SK-N-SH (cell line): Measurements from ENCODE around the gene MAD1L1. TPM values are rescaled to one million over a fixed set of nuclear protein-coding genes. Genes with fewer than 3 reads are reported as not detected.

ENCODE experiments used
- CTCF ChIA-PET: fragments of 300-600, 350-600 bp; formaldehyde crosslinking; extraction: SDS; loops from one replicate; lab custom pipeline; 2021; lab: Yijun Ruan, JAX
- POLR2A ChIA-PET: fragments of 350-600 bp; sonication (Branson Sonifier 250); formaldehyde crosslinking; extraction: SDS; loops from one replicate; lab custom pipeline; 2020; ENCODE audit warnings: antibody characterized with exemption, inconsistent platforms; lab: Yijun Ruan, JAX
- DNase-seq: peaks from one replicate; pipeline ENCODE4 v3.0.0; 2012
- H2AFZ ChIP-seq: fragments of 200-600 bp; sonication (generic); 2 replicates; pipeline ENCODE4 v1.8.1; 2016; ENCODE audit warnings: antibody characterized with exemption, mild to moderate bottlenecking, low read depth
- H3F3A ChIP-seq: fragments of 200-600 bp; sonication (generic); replicated peaks from 2 replicates; pipeline ENCODE3; 2016; ENCODE audit warnings: antibody characterized with exemption, mild to moderate bottlenecking; ENCODE audit not compliant: insufficient read depth
- H3K27ac ChIP-seq, 2 experiments: fragments of 200-500 bp in 1 of 2; fragments of 200-600 bp in 1 of 2; sonication (Bioruptor generic) in 1 of 2; sonication (generic), shearing (Covaris generic) in 1 of 2; 2 replicates each; pipeline versions ENCODE4 v1.5.1 to v1.6.1; 2014 to 2016; ENCODE audit warnings: low read depth in 2 of 2, inconsistent platforms in 1 of 2, low read length in 1 of 2, mild to moderate bottlenecking in 1 of 2, mixed read lengths in 1 of 2
- H3K27me3 ChIP-seq: fragments of 200-600 bp; sonication (generic), shearing (Covaris generic); 2 replicates; pipeline ENCODE4 v1.6.1; 2016; ENCODE audit warnings: mixed run types; ENCODE audit not compliant: insufficient read depth
- H3K36me3 ChIP-seq, 2 experiments: fragments of 200-500 bp in 1 of 2; fragments of 200-600 bp in 1 of 2; sonication (Bioruptor generic) in 1 of 2; sonication (generic) in 1 of 2; replicated peaks in 1 of 2; 2 replicates each; pipeline versions ENCODE3 to v1.5.1; 2014 to 2016; ENCODE audit warnings: low read length in 1 of 2, mild to moderate bottlenecking in 1 of 2; ENCODE audit not compliant: insufficient read depth in 2 of 2, control insufficient read depth in 1 of 2
- H3K4me1 ChIP-seq, 2 experiments: fragments of 200-500 bp in 1 of 2; fragments of 200-600 bp in 1 of 2; sonication (Bioruptor generic) in 1 of 2; sonication (generic), shearing (Covaris generic) in 1 of 2; 2 replicates each; pipeline versions ENCODE4 v1.5.1 to v1.6.1; 2014 to 2016; ENCODE audit warnings: low read depth in 1 of 2, low read length in 1 of 2, mixed run types in 1 of 2; ENCODE audit not compliant: insufficient read depth in 2 of 2, control insufficient read depth in 1 of 2
- H3K4me2 ChIP-seq: fragments of 200-600 bp; sonication (generic), shearing (Covaris generic); 2 replicates; pipeline ENCODE4 v1.6.1; 2017; ENCODE audit warnings: mixed run types
- H3K4me3 ChIP-seq, 2 experiments: fragments of 200-500 bp in 1 of 2; fragments of 200-600 bp in 1 of 2; sonication (Bioruptor generic) in 1 of 2; sonication (generic), shearing (Covaris generic) in 1 of 2; 2 replicates each; pipeline versions ENCODE4 v1.5.1 to v1.8.1; 2014 to 2016; ENCODE audit warnings: low read depth in 2 of 2, inconsistent platforms in 1 of 2, low read length in 1 of 2, mild to moderate bottlenecking in 1 of 2, mixed read lengths in 1 of 2, moderate library complexity in 1 of 2
- H3K79me2 ChIP-seq: fragments of 200-600 bp; sonication (generic); 2 replicates; pipeline ENCODE4 v1.8.1; 2017; ENCODE audit warnings: mild to moderate bottlenecking; ENCODE audit not compliant: insufficient read depth
- H3K9ac ChIP-seq: fragments of 200-600 bp; sonication (generic); 2 replicates; pipeline ENCODE4 v1.6.1; 2017; ENCODE audit warnings: mixed run types
- H3K9me2 ChIP-seq: fragments of 200-600 bp; sonication (generic); 2 replicates; pipeline ENCODE4 v1.6.1; 2017; ENCODE audit warnings: mixed run types
- H3K9me3 ChIP-seq: fragments of 200-600 bp; sonication (generic); 2 replicates; pipeline ENCODE4 v1.6.1; 2017; ENCODE audit warnings: mixed run types, mild to moderate bottlenecking, moderate library complexity
- H4K20me1 ChIP-seq: fragments of 200-600 bp; sonication (generic); 2 replicates; pipeline ENCODE4 v1.6.1; 2017; ENCODE audit warnings: mild to moderate bottlenecking, mixed run types; ENCODE audit not compliant: insufficient read depth
- CHD2 ChIP-seq: fragments of 150-350 bp; IDR thresholded peaks from 2 replicates; pipeline ENCODE4 v1.6.1; 2018; ENCODE audit warnings: low read length; ENCODE audit not compliant: partially characterized antibody
- ELF1 ChIP-seq: IDR thresholded peaks from 2 replicates; pipeline ENCODE4 v1.4.0; 2012
- EP300 ChIP-seq, 2 experiments: IDR thresholded peaks; 2 replicates each; pipeline versions ENCODE4 v1.4.0 to v1.6.1; 2012; ENCODE audit warnings: borderline replicate concordance in 1 of 2, low read depth in 1 of 2, low read length in 1 of 2
- FOSL2 ChIP-seq: IDR thresholded peaks from 2 replicates; pipeline ENCODE4 v1.4.0; 2012; ENCODE audit warnings: low read depth, mild to moderate bottlenecking, moderate library complexity, borderline replicate concordance
- FOXM1 ChIP-seq: IDR thresholded peaks from 2 replicates; pipeline ENCODE4 v1.4.0; 2012; ENCODE audit warnings: low read depth, mild to moderate bottlenecking
- GATA2 ChIP-seq: sonication (generic); formaldehyde crosslinking; IDR thresholded peaks from 2 replicates; pipeline ENCODE4 v1.5.0; 2020; ENCODE audit warnings: mild to moderate bottlenecking, missing genetic modification reagents
- JUND ChIP-seq: IDR thresholded peaks from 2 replicates; pipeline ENCODE4 v1.4.0; 2012
- MEF2A ChIP-seq: IDR thresholded peaks from 2 replicates; pipeline ENCODE4 v1.4.0; 2012; ENCODE audit warnings: low read depth, borderline replicate concordance
- NRF1 ChIP-seq: IDR thresholded peaks from 2 replicates; pipeline ENCODE4 v1.6.1; 2012; ENCODE audit warnings: low read depth, mild to moderate bottlenecking, low read length
- POLR2AphosphoS5 ChIP-seq: IDR thresholded peaks from 2 replicates; pipeline ENCODE4 v1.6.1; 2012; ENCODE audit warnings: low read depth, low read length
- RCOR1 ChIP-seq: fragments of 150-350 bp; IDR thresholded peaks from 2 replicates; pipeline ENCODE4 v1.6.1; 2017; ENCODE audit warnings: antibody characterized with exemption, low read length
- WGBS: methylation state at CpG from one replicate; pipeline ENCODE4 v1.1.6; 2017; ENCODE audit warnings: low lambda C conversion rate; 5-methylcytosine and 5-hydroxymethylcytosine counted together
- polyA plus RNA-seq, 3 experiments: library from polyadenylated mRNA; depleted of rRNA; stranded (reverse); fragments of >200 nt; gene quantifications; 2 replicates each; pipeline ENCODE4 v1.2.3, GENCODE V29; 2012
- TF ChIP-seq, protein P1 (sequence below): fragments of 150-350 bp; IDR thresholded peaks from 2 replicates; pipeline ENCODE4 v1.6.1; 2016; ENCODE audit warnings: mild to moderate bottlenecking, low read depth, low read length
- TF ChIP-seq, protein P2 (sequence below): IDR thresholded peaks from 2 replicates; pipeline ENCODE4 v1.4.0; 2012; ENCODE audit warnings: low read depth, borderline replicate concordance
- TF ChIP-seq, protein P3 (sequence below): IDR thresholded peaks from 2 replicates; pipeline ENCODE4 v1.4.0; 2012; ENCODE audit warnings: low read depth

MAD1L1 gene
- polyA plus RNA-seq, 1 of the 3 experiments (the other 2 are of a cell fraction) = 46.2 TPM

DNA sequence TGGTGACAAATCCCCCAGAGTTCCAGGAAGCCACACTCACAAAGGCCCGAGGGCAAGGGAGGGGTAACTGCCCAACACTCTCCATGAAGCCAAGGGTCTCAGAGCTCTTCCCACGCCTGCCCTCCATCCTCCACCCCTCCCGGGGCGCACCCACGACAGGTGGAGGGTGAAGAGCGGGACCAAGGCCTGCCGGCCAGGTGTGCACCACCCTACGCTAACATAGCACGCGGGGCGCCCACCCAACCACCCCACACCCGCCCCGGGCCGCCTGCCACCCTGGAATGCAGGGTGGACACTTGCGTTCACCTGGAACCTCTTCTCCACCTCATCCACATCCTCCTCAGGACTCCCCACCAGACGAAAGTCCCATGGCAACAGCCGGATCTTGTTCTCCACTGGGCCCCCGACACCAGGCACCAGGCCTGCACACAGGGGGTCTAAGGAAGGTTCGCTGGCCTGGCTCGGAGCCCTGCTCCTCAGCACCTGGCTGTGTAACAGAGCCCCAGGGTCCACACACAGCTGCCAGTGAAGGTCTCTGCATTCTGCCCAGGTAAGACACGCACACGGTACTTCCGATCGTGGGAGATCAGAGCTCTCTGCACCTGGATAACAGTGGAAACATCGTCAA is 32.7 kb downstream of the MAD1L1 start:
- DNase-seq = peak; percentile 25
- Histone ChIP-seq H3K27me3 (no peaks in the 10 kb centered on the region), H3K27ac (no peak overlapping the region; a peak in 1 of 4 replicates), H3K9me3 (peaks cover 5% of the 10 kb centered on the region; the same call in 1 of the 2 replicates), H3K36me3 (peaks cover 18 to 39% of the 10 kb centered on the region in 2 experiments), H2AFZ (no peak overlapping the region), H3K4me3 (no peak overlapping the region), H3F3A (no peaks in the 10 kb centered on the region), H3K4me1 (peaks cover 4 to 38% of the 10 kb centered on the region in 2 experiments; a peak in 2 of 4 replicates), H3K4me2 (no peak overlapping the region), H3K79me2 (no peaks in the 10 kb centered on the region), H3K9ac (no peak overlapping the region), H3K9me2 (no peaks in the 10 kb centered on the region), H4K20me1 (no peaks in the 10 kb centered on the region)
- 97% methylated on average over 21 of the region's 25 CpGs for WGBS
- ChIA-PET POLR2A (no interaction called here), CTCF (interaction anchor here (0.9 to 4.0 kb wide), 3 partner anchors 9 to 148 kb away, joined by 3 to 15 read pairs (median 3); no protein-coding TSS in a partner anchor)
- no peak for TF ChIP-seq MEF2A
- TF ChIP-seq NRF1 = no peak
- no peak for TF ChIP-seq POLR2AphosphoS5
- TF ChIP-seq FOXM1 = no peak
- no peak for TF ChIP-seq RCOR1
- TF ChIP-seq, protein P1, sequence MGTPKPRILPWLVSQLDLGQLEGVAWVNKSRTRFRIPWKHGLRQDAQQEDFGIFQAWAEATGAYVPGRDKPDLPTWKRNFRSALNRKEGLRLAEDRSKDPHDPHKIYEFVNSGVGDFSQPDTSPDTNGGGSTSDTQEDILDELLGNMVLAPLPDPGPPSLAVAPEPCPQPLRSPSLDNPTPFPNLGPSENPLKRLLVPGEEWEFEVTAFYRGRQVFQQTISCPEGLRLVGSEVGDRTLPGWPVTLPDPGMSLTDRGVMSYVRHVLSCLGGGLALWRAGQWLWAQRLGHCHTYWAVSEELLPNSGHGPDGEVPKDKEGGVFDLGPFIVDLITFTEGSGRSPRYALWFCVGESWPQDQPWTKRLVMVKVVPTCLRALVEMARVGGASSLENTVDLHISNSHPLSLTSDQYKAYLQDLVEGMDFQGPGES = no peak
- TF ChIP-seq EP300 (IDR thresholded peaks at IDR 0.05; ENCODE audit: borderline replicate concordance in 1 of 2, low read depth in 1 of 2, low read length in 1 of 2) = no peak
- TF ChIP-seq, protein P2, sequence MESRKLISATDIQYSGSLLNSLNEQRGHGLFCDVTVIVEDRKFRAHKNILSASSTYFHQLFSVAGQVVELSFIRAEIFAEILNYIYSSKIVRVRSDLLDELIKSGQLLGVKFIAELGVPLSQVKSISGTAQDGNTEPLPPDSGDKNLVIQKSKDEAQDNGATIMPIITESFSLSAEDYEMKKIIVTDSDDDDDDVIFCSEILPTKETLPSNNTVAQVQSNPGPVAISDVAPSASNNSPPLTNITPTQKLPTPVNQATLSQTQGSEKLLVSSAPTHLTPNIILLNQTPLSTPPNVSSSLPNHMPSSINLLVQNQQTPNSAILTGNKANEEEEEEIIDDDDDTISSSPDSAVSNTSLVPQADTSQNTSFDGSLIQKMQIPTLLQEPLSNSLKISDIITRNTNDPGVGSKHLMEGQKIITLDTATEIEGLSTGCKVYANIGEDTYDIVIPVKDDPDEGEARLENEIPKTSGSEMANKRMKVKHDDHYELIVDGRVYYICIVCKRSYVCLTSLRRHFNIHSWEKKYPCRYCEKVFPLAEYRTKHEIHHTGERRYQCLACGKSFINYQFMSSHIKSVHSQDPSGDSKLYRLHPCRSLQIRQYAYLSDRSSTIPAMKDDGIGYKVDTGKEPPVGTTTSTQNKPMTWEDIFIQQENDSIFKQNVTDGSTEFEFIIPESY = no peak
- TF ChIP-seq CHD2 = no peak
- no peak for TF ChIP-seq GATA2
- TF ChIP-seq, protein P3, sequence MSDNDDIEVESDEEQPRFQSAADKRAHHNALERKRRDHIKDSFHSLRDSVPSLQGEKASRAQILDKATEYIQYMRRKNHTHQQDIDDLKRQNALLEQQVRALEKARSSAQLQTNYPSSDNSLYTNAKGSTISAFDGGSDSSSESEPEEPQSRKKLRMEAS = no peak

DNA sequence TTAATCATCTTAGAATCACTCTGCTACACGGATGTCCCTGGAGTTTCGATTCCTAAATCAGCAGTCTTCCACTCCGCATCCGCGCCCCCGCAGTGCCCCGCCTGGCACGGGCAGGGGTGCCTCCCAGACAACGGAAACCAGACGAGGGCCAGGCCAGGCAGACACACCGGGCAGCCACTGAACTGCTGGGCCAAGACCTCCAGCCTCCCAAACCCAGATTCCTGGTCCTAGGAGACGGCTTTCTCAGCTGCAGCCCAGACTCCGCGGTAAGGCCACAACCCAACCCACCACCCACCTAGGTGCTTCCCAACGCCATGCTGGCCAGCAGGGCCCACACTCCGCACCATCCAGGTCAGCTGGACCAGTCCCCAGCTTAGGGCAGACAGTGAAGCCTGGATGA is 33.2 kb downstream of the MAD1L1 start:
- DNase-seq = peak; percentile 21
- Histone ChIP-seq H3K79me2 (no peaks in the 10 kb centered on the region), H3K27me3 (no peaks in the 10 kb centered on the region), H3K27ac (no peak overlapping the region; a peak in 1 of 4 replicates), H4K20me1 (no peaks in the 10 kb centered on the region), H3F3A (no peaks in the 10 kb centered on the region), H3K9me2 (no peaks in the 10 kb centered on the region), H2AFZ (no peak overlapping the region), H3K4me3 (no peak overlapping the region), H3K9ac (no peak overlapping the region), H3K4me1 (peaks cover 4 to 33% of the 10 kb centered on the region in 2 experiments; a peak in 2 of 4 replicates), H3K4me2 (no peak overlapping the region), H3K9me3 (peaks cover 6% of the 10 kb centered on the region; the same call in 1 of the 2 replicates), H3K36me3 (peaks cover 21 to 39% of the 10 kb centered on the region in 2 experiments)
- ChIA-PET CTCF (interaction anchor here (4.0 kb wide), 1 partner anchor 10 kb away, joined by 15 read pairs; no protein-coding TSS in a partner anchor), POLR2A (no interaction called here)
- WGBS = 95% methylated on average over 16 of the region's 16 CpGs
- TF ChIP-seq NRF1 (no peak), JUND (no peak), FOSL2 (no peak), ELF1 (no peak)
- TF ChIP-seq, protein P3 = no peak
- TF ChIP-seq, protein P1 = no peak
